IMR-90 (cell line): ENCODE results near the gene FRMD4B.

Source experiments
- POLR2A ChIP-seq: IDR thresholded peaks from 2 replicates; pipeline ENCODE4 v1.6.1; 2012; ENCODE audit warnings: mild to moderate bottlenecking, low read depth, low read length
- RAD21 ChIP-seq: IDR thresholded peaks from 2 replicates; pipeline ENCODE4 v1.6.1; 2012; ENCODE audit warnings: low read length, improper control_type of control experiment

DNA sequence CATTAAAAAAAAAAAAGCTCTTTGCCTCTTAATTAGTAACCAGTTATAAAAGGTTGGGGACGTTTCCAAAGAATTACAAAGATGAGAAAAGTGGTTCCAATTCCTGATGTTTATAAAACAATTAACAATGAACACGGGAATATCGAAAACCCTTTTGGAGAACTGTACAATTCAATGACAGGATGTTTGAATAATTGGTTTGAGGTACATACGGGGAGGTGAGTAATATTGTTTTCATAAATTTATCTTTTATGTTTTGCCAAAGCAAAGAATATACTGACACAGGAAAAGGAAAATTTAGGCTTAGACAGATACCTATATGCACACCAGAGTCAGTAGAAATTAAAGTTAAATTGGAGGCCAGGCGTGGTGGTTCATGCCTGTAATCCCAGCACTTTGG, 168.9 kb downstream of the FRMD4B start:
- no peak for TF ChIP-seq RAD21
- TF ChIP-seq POLR2A, result no peak
